ENCODE data around the gene GLYAT.

GLYAT gene

GRCh38 chr11:58770627-58771457 is 39.1 kb upstream of the GLYAT start:
- no peak overlapping the region for H3K4me3 ChIP-seq (ENCODE audit: low read length)
- H3K79me2 ChIP-seq (ENCODE audit: control insufficient read depth, low read length): no peaks in the 10 kb centered on the region
- TF ChIP-seq CTCF (IDR thresholded peaks at IDR 0.05; ENCODE audit: low read depth, low read length, poor library complexity, severe bottlenecking) (no peak), EZH2phosphoT487 (IDR thresholded peaks at IDR 0.05; ENCODE audit: borderline replicate concordance, low read length) (no peak)
- H3K4me2 ChIP-seq (ENCODE audit: low read length): no peak overlapping the region
- H3K9me3 ChIP-seq (ENCODE audit: control insufficient read depth, insufficient read depth, low read length): no peaks in the 10 kb centered on the region
- no peaks in the 10 kb centered on the region for H4K20me1 ChIP-seq (ENCODE audit: control insufficient read depth, insufficient read depth, low read depth, low read length)
- no peak overlapping the region for H3K27ac ChIP-seq (ENCODE audit: low read depth, low read length)
- no peaks in the 10 kb centered on the region for H3K4me1 ChIP-seq (ENCODE audit: control insufficient read depth, low read length)
- no peaks in the 10 kb centered on the region for H3F3A ChIP-seq (ENCODE audit: control insufficient read depth, insufficient read depth)
- H3K9me2 ChIP-seq (replicated peaks; ENCODE audit: control insufficient read depth, low read length): no peaks in the 10 kb centered on the region
- H3K27me3 ChIP-seq (ENCODE audit: control insufficient read depth, low read length): 0 out of 2 replicates have a peak, but pooled peaks cover 2% of the 10 kb centered on the region
- no peaks in the 10 kb centered on the region for H3K36me3 ChIP-seq (ENCODE audit: control insufficient read depth, low read length)

- Histone ChIP-seq H3K27me3 (ENCODE audit: control insufficient read depth, low read length) (0 out of 2 replicates have a peak, but pooled peaks cover 2% of the 10 kb centered on the region), H3K9me2 (replicated peaks; ENCODE audit: control insufficient read depth, low read length) (no peaks in the 10 kb centered on the region), H3K4me2 (ENCODE audit: low read length) (no peak overlapping the region), H3K9me3 (ENCODE audit: control insufficient read depth, insufficient read depth, low read length) (no peaks in the 10 kb centered on the region), H3K4me1 (ENCODE audit: control insufficient read depth, low read length) (no peaks in the 10 kb centered on the region), H3K36me3 (ENCODE audit: control insufficient read depth, low read length) (no peaks in the 10 kb centered on the region), H3K4me3 (ENCODE audit: low read length) (no peak overlapping the region), H4K20me1 (ENCODE audit: control insufficient read depth, insufficient read depth, low read depth, low read length) (no peaks in the 10 kb centered on the region), H3K79me2 (ENCODE audit: control insufficient read depth, low read length) (no peaks in the 10 kb centered on the region), H3F3A (ENCODE audit: control insufficient read depth, insufficient read depth) (no peaks in the 10 kb centered on the region), H3K27ac (ENCODE audit: low read depth, low read length) (no peak overlapping the region)
- no peak for TF ChIP-seq CTCF (IDR thresholded peaks at IDR 0.05; ENCODE audit: low read depth, low read length, poor library complexity, severe bottlenecking)
- TF ChIP-seq EZH2phosphoT487 (IDR thresholded peaks at IDR 0.05; ENCODE audit: borderline replicate concordance, low read length): no peak
These were observed 38.4 kb upstream of the GLYAT start for GRCh38 chr11:58770166-58770565.

GRCh38 chr11:58769308-58769707 is 37.6 kb upstream of the GLYAT start:
- Histone ChIP-seq H4K20me1 (ENCODE audit: control insufficient read depth, insufficient read depth, low read depth, low read length) (no peaks in the 10 kb centered on the region), H3K4me1 (ENCODE audit: control insufficient read depth, low read length) (no peaks in the 10 kb centered on the region), H3F3A (ENCODE audit: control insufficient read depth, insufficient read depth) (no peaks in the 10 kb centered on the region), H3K27me3 (ENCODE audit: control insufficient read depth, low read length) (0 out of 2 replicates have a peak, but pooled peaks cover 2% of the 10 kb centered on the region), H3K4me2 (ENCODE audit: low read length) (no peak overlapping the region), H3K4me3 (ENCODE audit: low read length) (no peak overlapping the region), H3K79me2 (ENCODE audit: control insufficient read depth, low read length) (no peaks in the 10 kb centered on the region), H3K27ac (ENCODE audit: low read depth, low read length) (no peak overlapping the region), H3K9me3 (ENCODE audit: control insufficient read depth, insufficient read depth, low read length) (no peaks in the 10 kb centered on the region), H3K9me2 (replicated peaks; ENCODE audit: control insufficient read depth, low read length) (no peaks in the 10 kb centered on the region), H3K36me3 (ENCODE audit: control insufficient read depth, low read length) (no peaks in the 10 kb centered on the region)
- TF ChIP-seq EZH2phosphoT487 (IDR thresholded peaks at IDR 0.05; ENCODE audit: borderline replicate concordance, low read length) (no peak), CTCF (IDR thresholded peaks at IDR 0.05; ENCODE audit: low read depth, low read length, poor library complexity, severe bottlenecking) (no peak)

Data from DOHH2 (cell line).